Activated gamma-delta T cell treated with anti-CD3 and anti-CD28 coated beads, Interleukin-2, amount 50 U/mL, for 16 hours (primary cell): ENCODE measurements around the gene PARD3B.

Source experiments
- DNase-seq: peaks from one replicate; pipeline ENCODE4 v3.0.0-alpha.2; 2020; ENCODE audit warnings: low read depth

Gene PARD3B

GRCh38 chr2:205346649-205347048 lies 801.4 kb downstream of the PARD3B start:
- no peak for DNase-seq

DNA sequence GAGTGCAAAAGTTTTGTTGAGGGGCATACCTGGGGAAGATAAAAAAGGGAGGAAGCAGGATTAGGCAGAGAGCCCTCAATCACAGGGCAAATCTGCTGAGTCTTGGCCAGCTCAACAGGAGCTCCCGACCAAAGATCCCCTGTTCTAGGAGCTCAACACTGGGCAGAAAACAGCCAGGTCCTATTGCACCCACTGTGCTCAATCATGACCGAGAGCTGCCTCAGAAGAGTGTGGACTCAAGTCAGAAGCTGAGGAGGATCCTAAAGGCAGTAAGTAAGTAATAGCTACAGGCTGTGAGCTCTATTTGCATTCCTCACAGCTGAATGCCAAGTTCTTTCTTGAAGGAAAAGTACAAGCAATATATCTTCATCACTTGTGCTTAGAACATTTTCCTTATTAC lies 802.6 kb downstream of the PARD3B start:
- no peak for DNase-seq

- no peak for DNase-seq
Observed at GRCh38 chr2:205352094-205352493, 806.8 kb downstream of the PARD3B start.

- no peak for DNase-seq
Observed at GRCh38 chr2:205352593-205352992, 807.3 kb downstream of the PARD3B start.

DNA sequence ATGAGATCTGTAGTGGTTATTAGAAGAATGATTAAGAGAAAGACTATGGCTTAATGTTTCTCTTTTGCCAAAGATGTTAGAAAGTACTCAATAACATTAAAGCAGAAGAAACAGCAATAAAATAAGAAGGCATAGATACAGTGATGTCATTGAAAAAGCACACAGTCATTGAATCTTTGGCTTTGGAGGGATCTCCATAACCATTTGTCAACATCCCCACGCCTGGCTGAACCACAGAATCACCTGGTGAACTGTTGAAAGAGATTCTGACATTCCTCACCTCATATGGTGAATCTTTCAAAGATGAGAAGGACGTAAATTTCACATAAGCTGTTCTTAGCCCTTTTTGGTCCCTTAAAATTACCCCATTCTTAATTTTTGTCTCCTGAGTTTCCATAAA lies 812.5 kb downstream of the PARD3B start:
- no peak for DNase-seq

- DNase-seq: no peak
Observed at GRCh38 chr2:205358351-205358815, 813.1 kb downstream of the PARD3B start.

DNA sequence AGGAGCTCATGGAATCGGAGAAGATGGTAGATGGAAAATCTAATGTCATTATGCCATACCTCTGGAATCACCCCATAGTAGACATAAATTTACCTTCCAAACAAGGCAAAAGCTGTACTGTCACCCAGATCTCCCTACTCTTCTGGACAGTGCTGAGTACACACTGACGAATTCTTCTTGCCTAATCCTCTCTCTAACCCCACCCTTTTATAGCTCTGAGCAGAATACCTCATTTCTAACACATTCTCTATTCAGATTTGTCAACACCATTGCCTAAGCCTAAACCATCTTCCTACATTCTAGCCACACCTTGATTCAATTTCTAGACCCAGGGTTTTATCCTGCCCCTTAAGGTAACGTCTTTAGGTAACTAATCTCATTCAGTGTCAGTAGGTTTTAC lies 816.0 kb downstream of the PARD3B start:
- DNase-seq: no peak

- DNase-seq: no peak
Observed at GRCh38 chr2:205361970-205362369, 816.7 kb downstream of the PARD3B start.

GRCh38 chr2:205364261-205364660 lies 819.0 kb downstream of the PARD3B start:
- DNase-seq: no peak

GRCh38 chr2:205366336-205367060 lies 821.2 kb downstream of the PARD3B start:
- no peak for DNase-seq

- DNase-seq: no peak
Observed at GRCh38 chr2:205367331-205367935, 822.2 kb downstream of the PARD3B start.

GRCh38 chr2:205369813-205370212 lies 824.5 kb downstream of the PARD3B start:
- no peak for DNase-seq

DNA sequence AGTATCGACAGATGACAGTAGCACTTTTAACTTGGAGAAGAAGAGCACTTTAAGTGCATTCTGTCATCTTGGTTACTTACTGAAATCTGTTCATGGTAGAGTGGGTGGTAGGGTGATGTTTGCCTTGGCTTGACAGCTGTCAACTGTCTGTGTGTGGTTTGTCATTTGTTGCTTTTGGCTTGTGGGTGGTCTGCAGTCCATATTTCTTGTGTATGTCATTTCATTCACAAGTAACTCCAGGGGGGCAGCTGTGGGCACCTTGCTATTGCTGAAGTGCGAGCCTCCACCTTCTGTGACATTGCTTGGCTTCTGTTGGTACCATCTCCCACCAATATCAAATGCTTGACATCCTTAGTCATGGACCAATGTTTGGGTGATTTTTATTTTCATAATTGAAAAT lies 825.5 kb downstream of the PARD3B start:
- DNase-seq: no peak

- DNase-seq: no peak
Observed at GRCh38 chr2:205372141-205372540, 826.9 kb downstream of the PARD3B start.

- DNase-seq: no peak
Observed at GRCh38 chr2:205375461-205376448, 830.5 kb downstream of the PARD3B start.

DNA sequence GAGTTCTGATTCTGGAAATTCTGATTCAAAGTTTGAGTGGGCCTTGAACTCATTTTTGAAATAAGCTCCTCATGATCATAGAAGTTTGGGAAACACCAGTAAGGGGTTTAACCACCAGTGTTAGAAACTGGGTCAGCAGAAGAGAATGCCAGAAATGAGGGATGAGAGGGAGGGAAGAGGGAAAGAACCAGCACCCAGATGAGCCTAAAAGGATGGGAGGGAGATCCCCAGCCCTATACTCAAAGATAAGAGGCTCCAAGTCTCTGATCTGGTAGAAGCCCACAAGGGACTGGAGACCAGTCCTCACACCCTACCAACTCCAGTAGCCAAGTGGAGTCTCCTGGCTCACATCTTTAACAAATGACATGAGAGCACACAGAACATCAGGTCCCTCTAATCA lies 832.0 kb downstream of the PARD3B start:
- DNase-seq: no peak

GRCh38 chr2:205383601-205384000 lies 838.3 kb downstream of the PARD3B start:
- no peak for DNase-seq

DNA sequence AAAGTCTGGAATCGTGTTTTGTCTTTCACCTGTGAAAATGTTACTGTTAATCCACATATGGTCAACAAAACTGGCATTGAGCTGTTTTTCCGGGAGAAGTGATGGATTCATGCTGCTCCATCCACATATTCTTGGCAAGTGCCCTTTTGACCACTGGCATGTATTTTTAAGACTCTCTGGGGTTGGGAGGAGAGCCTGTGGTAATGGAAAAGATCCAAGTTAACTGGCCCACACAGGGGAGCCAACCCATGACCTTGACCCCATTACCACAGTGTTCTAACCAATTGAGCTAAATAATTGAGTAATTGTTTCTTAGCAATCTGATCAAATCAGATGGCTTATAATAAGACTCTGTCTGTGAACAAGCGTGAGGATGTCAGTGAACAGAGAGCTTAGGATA lies 840.8 kb downstream of the PARD3B start:
- DNase-seq: no peak

DNA sequence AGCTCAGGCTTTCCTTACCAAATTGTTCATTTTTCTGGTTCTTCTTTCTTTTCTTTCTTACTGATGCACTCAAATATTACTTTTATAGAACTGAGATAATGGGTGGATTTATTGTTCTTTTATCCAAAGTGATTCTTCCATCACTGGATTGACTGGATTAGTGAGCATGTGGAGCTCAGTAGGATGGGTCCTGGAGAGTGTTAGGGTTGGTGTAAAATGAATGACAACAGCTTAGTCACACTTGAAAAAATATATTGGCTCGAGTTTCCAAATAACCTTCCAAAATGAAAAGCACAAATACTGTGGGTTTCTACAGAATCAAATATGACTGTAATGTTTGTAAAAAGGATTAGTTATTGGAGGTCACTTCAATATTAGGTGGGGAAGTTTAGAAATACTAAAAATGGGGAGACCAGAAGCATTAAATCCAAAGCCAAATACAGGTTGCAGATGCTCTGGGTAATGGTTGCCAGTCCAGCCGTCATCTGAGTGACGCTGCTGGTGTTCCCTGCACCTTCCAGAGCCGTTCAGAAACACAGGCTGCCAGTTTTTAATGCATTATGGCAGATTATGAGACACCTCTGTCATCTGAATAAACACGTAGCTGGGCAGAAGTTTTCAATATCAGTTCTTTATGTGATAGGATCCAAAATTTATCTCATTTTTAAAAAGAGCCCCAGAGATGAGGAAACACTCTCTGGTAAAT lies 842.2 kb downstream of the PARD3B start:
- no peak for DNase-seq

DNA sequence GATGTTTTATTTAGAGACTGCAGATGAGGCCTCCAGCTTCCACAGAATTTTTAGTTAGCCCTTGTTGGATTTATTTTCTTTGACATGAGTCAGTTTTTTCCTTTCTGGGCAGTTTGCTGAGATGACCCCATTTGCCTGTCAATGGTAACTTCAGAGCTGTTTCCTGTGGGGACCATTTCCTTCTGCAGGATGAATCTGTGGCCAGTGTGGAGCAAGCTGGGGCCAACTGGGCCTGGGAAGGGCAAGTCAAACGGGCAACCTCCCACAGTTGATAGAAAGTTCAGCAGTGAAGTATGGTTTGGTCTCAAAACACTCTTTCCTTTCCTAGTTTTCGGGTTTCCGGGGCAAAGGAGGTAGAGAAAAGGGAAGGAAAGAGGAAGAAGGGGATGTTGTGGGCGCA lies 845.6 kb downstream of the PARD3B start:
- no peak for DNase-seq

DNA sequence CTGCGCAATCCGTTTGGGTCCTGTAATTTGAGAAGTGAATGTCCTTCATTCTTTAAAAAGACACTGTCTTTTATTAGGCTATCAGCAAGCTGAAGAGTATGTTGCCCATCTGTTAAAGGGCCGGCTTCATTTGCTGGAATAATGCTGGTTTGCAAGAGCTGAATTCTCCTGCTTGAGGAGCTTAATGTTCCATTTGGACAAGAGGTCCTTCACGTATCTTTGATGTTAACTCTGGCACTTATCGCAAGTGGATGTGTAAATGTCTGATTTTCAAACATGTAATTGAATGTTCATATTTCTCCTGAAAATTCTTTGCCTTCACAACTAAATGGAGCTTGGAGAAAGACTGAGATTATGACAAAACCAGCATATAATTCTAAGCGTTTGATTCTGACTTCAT lies 856.2 kb downstream of the PARD3B start:
- DNase-seq: no peak

DNA sequence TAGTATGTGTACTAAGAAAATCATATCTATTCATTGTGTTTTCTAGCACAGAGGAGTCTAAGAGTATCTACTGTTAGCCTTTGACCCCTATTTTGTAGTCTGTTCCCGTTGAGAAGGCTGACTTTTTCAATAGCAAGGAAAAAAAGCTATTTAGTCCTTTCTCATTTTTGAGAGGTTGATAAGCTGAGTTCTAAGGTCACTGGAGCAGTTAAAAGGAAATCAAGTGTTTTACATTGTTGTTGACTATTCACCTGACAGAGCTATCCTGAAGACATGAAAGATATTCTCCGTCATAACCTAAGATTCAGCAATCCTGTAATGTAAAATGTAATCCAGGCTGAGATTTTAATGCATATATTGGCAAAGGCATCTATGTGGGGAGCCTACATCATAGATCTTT lies 856.7 kb downstream of the PARD3B start:
- no peak for DNase-seq
